Adrenal gland (tissue), 12 donors: Measurements from ENCODE around the gene LCE1E. TPM values are rescaled to one million over a fixed set of nuclear protein-coding genes. Genes with fewer than 3 reads are reported as not detected.

Experiments used
- DNase-seq, 7 donors: peaks; one replicate each; pipeline ENCODE4 v3.0.0-alpha.2; 2019 to 2020
- H3K27ac ChIP-seq, 5 donors: fragments of 200-600 bp; sonication (generic) in 4 of 5; 1 replicate in 3 of 5; 2 replicates in 2 of 5; pipeline versions ENCODE4 v1.5.1 to v1.8.0; 2016 to 2020; ENCODE audit warnings: mild to moderate bottlenecking in 1 of 5
- H3K27me3 ChIP-seq: fragments of 200-600 bp; 2 replicates; pipeline ENCODE4 v1.8.0; 2021
- H3K36me3 ChIP-seq, 2 donors: fragments of 200-600 bp; replicated peaks in 1 of 2; 1 replicate in 1 of 2; 2 replicates in 1 of 2; pipeline versions ENCODE4 v1.5.1 to v1.8.0; 2018 to 2022
- H3K4me1 ChIP-seq, 2 donors: fragments of 200-600 bp; replicated peaks in 1 of 2; 1 replicate in 1 of 2; 2 replicates in 1 of 2; pipeline versions ENCODE4 v1.5.1 to v1.8.0; 2018 to 2021
- H3K4me3 ChIP-seq, 4 donors: fragments of 200-600 bp; sonication (generic) in 3 of 4; one replicate each; pipeline ENCODE4 v1.5.1; 2016 to 2018
- H3K9me3 ChIP-seq, 3 donors: fragments of 200-600 bp; sonication (generic) in 1 of 3; replicated peaks in 1 of 3; 1 replicate in 2 of 3; 2 replicates in 1 of 3; pipeline versions ENCODE4 v1.5.1 to v1.8.0; 2016 to 2021
- CTCF ChIP-seq, 6 experiments: fragments of 450-650 bp in 4 of 6; fragments of 200-600 bp in 2 of 6; sonication (generic) in 1 of 6; IDR thresholded peaks; 1 replicate in 5 of 6; 2 replicates in 1 of 6; pipeline versions ENCODE4 v1.5.1 to v1.8.0; 2016 to 2021; ENCODE audit warnings: antibody characterized with exemption in 6 of 6, mild to moderate bottlenecking in 2 of 6, moderate library complexity in 1 of 6
- POLR2A ChIP-seq, 2 donors: fragments of 450-650 bp; IDR thresholded peaks; one replicate each; pipeline ENCODE4 v1.6.1; 2017; ENCODE audit warnings: antibody characterized with exemption in 2 of 2, mild to moderate bottlenecking in 2 of 2, moderate library complexity in 1 of 2
- WGBS, 4 donors: extraction: QIAGEN DNeasy Blood & Tissue Kit in 2 of 4; methylation state at CpG; one replicate each; pipeline versions ENCODE4 v1.1.5 to v1.1.7; 2013 to 2017; 5-methylcytosine and 5-hydroxymethylcytosine counted together
- intact Hi-C, 2 donors: fragments of 100-400 bp; cut with DNase I; formaldehyde crosslinking; loops; one replicate each; pipeline versions ENCODE4 v1.14.1 to v1.15.0; 2022 to 2023
- polyA plus RNA-seq, 3 donors: library from polyadenylated mRNA; stranded (reverse); fragments of 200-250 nt in 2 of 3; fragments of 350-450 nt in 1 of 3; fragmentation: Illumina TruSeq in 1 of 3; extraction: RNeasy Lipid Tissue Mini Kit (QIAGEN cat#74804) in 1 of 3; gene quantifications; one replicate each; pipeline ENCODE4 v1.2.3, GENCODE V29; 2013 to 2014
- total RNA-seq, 9 donors: library from RNA; depleted of rRNA in 4 of 9; stranded (reverse); fragments of >200 nt in 4 of 9; fragments of 120-200 nt in 1 of 9; fragmentation: NEBNext Ultra II Directional in 1 of 9; extraction: Animal tissue kit (Norgen Biotek cat#: 25700) in 1 of 9; gene quantifications; one replicate each; pipeline versions ENCODE4 v1.1.0 to v1.2.4, GENCODE V29; 2013 to 2023
- donor health status: healthy with polysubstance abuse.
- donor health status: Bipolar disorder and iron deficiency.
- donor health status: DM: yes; HTN: yes; CAD: no.
- donor health status: DM: no; HTN: no; CAD: no.
- donor health status: DM: no; HTN: no; CAD: no.
- donor health status: DM: yes; HTN: yes; CAD: no.

The LCE1E gene
- total and polyA plus RNA-seq, 12 donors = not detected

- Histone ChIP-seq H3K27me3 (no peaks in the 10 kb centered on the region), H3K27ac (no peak overlapping the region), H3K4me3 (no peak overlapping the region), H3K9me3 (no peaks in the 10 kb centered on the region), H3K4me1 (no peaks in the 10 kb centered on the region), H3K36me3 (no peaks in the 10 kb centered on the region)
- no peak for DNase-seq
- TF ChIP-seq POLR2A (IDR thresholded peaks at IDR 0.05) (no peak), CTCF (IDR thresholded peaks at IDR 0.05) (no peak)
- intact Hi-C loops = no loop called here
- WGBS, 4 donors = 44 to 59% (median 51%) methylated on average over 4 of the region's 4 CpGs
Observed at GRCh38 chr1:152777510-152778137, 8.4 kb upstream of the LCE1E start.

DNA sequence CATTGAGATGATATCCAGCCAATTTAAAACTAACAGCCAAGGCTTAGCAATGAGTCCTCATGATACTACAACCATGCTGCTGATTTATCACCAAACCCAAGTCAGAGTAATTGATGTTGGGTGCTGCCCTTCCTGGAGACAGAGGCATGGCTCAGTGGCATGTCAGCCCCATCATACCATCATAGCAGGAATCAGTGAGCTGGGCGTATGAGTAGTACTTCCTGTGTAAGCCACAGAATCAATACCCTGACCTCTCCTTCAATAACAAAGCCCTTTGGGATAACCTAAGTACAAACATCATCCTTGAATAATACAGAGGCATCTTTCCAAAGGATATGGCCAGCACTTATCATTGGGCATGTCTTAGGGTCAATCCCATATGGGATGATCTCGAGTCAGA is 3.0 kb upstream of the LCE1E start:
- WGBS, 4 donors = 55 to 74% (median 60%) methylated on average over 2 of the region's 2 CpGs
- H3K4me3 ChIP-seq = no peak overlapping the region
- H3K27ac ChIP-seq = no peak overlapping the region
- no peak for DNase-seq
- no peaks in the 10 kb centered on the region for H3K4me1 ChIP-seq
- no peaks in the 10 kb centered on the region for H3K36me3 ChIP-seq
- H3K9me3 ChIP-seq = no peaks in the 10 kb centered on the region
- TF ChIP-seq CTCF (IDR thresholded peaks at IDR 0.05) (no peak), POLR2A (IDR thresholded peaks at IDR 0.05) (no peak)
- no peaks in the 10 kb centered on the region for H3K27me3 ChIP-seq
- intact Hi-C loops = no loop called here

GRCh38 chr1:152795686-152796085 is 9.6 kb downstream of the LCE1E start:
- Histone ChIP-seq H3K27ac (no peak overlapping the region), H3K27me3 (no peaks in the 10 kb centered on the region), H3K36me3 (no peaks in the 10 kb centered on the region), H3K9me3 (no peaks in the 10 kb centered on the region), H3K4me3 (no peak overlapping the region), H3K4me1 (no peaks in the 10 kb centered on the region)
- intact Hi-C loops = no loop called here
- WGBS, 4 donors = 40 to 57% (median 51%) methylated on average over 4 of the region's 4 CpGs
- no peak for DNase-seq
- TF ChIP-seq CTCF (IDR thresholded peaks at IDR 0.05) (no peak), POLR2A (IDR thresholded peaks at IDR 0.05) (no peak)

GRCh38 chr1:152796421-152796820 is 10.4 kb downstream of the LCE1E start, which contains the start of gene LCE1D:
LCE1D (plus strand) TSS chr1:152796721; CDS start chr1:152797795, 1,074 bp downstream.
- Histone ChIP-seq H3K27me3 (no peaks in the 10 kb centered on the region), H3K36me3 (no peaks in the 10 kb centered on the region), H3K4me1 (no peaks in the 10 kb centered on the region), H3K9me3 (no peaks in the 10 kb centered on the region), H3K4me3 (no peak within 1 kb of the TSS), H3K27ac (no peak within 1 kb of the TSS)
- TF ChIP-seq CTCF (IDR thresholded peaks at IDR 0.05) (no peak), POLR2A (IDR thresholded peaks at IDR 0.05) (no peak)
- intact Hi-C loops = no loop called here
- no peak for DNase-seq
- 28 to 41% (median 37%) methylated on average over 3 of the region's 3 CpGs for WGBS, 4 donors
